ENCODE data around the gene TRIP12.

- no peak for TF ChIP-seq RFX5 (IDR thresholded peaks at IDR 0.05; ENCODE audit: low read depth, low read length)
- TF ChIP-seq CTCF (conservative IDR thresholded peaks at IDR 0.05; ENCODE audit: low read depth, low read length) = no peak
- no peak for TF ChIP-seq MAFK (IDR thresholded peaks at IDR 0.05; ENCODE audit: low read depth, low read length)
- no peak for TF ChIP-seq NFE2L2 (IDR thresholded peaks at IDR 0.05; ENCODE audit: low read depth, low read length)
- TF ChIP-seq POLR2A (IDR thresholded peaks at IDR 0.05; ENCODE audit: low read depth, low read length) = no peak
- TF ChIP-seq MXI1 (IDR thresholded peaks at IDR 0.05; ENCODE audit: borderline replicate concordance, low read depth, low read length) = no peak
- TF ChIP-seq CEBPB (IDR thresholded peaks at IDR 0.05; ENCODE audit: low read depth, low read length) = no peak
- no peak for TF ChIP-seq USF2 (IDR thresholded peaks at IDR 0.05; ENCODE audit: low read depth, low read length)
- TF ChIP-seq MAZ (IDR thresholded peaks at IDR 0.05; ENCODE audit: borderline replicate concordance, low read depth, low read length) = no peak
- TF ChIP-seq CHD1 (IDR thresholded peaks at IDR 0.05; ENCODE audit: low read depth, low read length) = no peak
- TF ChIP-seq RAD21 (IDR thresholded peaks at IDR 0.05; ENCODE audit: low read length) = no peak
Observed at GRCh38 chr2:229843613-229844012, 78.2 kb downstream of the TRIP12 start.
